GM18858 (cell line): ENCODE measurements around the gene FREM1.

Experiments
- ATAC-seq: cut with Tn5 transposase; IDR thresholded peaks from one replicate; pipeline ENCODE4 v1.9.1; 2021; ENCODE audit not compliant: unreplicated experiment

FREM1 gene

DNA sequence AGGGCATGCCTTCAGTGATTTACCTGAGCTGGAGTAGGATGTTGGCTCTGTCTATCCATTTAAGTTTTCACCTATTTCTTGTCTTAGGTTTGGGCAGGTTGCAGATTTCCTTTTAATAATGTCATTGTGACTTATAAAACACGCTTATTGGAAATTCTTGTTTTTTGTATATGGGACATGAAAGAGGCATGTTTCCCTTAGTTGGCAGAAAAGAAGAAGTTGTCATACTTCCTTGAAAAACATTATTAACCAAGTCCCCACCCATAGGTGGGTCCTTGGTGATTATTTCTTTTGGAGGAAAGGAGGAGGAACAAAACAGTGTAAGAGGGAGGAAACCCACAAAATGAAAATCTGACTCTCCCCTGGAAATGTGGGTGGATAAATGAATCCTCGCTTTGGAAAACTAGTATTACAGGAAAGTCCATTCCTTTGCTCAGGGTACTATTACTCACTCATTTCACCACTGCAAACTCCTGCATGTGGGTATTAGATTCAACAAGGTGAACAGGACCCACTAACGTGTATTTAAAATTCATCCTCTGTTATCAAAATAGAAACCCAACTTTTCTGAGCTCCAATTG is 197.0 kb downstream of the FREM1 start:
- ATAC-seq: no peak

DNA sequence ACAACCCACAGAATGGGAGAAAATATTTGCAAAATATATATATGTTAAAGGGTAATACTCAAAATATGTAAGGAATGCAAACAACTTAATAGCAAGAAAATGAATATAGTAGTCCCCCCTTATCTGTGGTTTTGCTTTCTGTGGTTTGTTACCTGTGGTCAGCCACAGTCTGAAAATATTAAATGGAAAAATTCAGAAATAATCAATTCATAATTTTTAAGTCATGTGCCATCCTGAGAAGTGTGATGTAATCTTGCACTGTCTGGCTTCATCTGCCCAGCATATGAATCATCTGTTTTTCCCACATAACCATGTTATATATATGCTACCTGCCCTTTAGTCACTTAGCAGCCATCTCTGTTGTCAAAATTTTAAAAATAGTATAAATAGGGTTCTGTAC is 199.4 kb downstream of the FREM1 start:
- ATAC-seq: no peak

GRCh38 chr9:14706530-14707140 is 203.6 kb downstream of the FREM1 start:
- peak; percentile 72 for ATAC-seq

- no peak for ATAC-seq
Observed at GRCh38 chr9:14705079-14705478, 205.1 kb downstream of the FREM1 start.

- no peak for ATAC-seq
Observed at GRCh38 chr9:14704281-14704680, 205.9 kb downstream of the FREM1 start.

GRCh38 chr9:14702200-14702720 is 208.0 kb downstream of the FREM1 start:
- ATAC-seq: no peak

DNA sequence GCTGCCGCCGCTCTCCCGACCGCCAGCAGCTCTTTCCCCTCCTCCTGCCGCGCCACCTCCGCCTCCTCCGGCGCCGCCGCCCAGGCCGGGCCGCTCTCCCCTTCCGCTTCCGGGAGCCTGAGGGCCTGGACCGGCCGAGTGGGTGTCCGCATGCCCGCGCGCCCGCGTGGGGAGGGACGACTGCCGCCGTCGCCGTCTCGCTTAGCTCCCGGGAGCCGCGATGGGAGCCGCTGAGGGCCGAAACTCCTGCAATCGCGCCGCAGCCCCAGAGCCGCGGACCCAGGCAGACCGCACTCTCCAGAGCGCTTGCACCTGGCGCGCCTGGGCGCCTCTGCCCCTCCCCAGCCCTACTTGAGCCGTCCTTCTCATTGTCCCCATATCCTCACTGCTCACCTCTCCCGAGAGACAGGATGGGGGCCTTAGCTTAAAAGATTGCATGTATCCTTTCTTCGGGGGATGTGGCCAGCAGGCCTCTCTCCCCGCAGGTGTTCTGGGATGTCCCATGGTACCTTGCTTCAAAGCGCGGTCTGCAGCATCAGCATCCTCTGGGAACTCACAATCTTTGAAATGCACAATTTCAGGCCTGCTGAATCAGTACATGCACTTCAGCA is 216.9 kb downstream of the FREM1 start, which contains the start of gene ZDHHC21:
Gene ZDHHC21, minus strand, starts transcription at position 182 of the 611 bp plus-strand sequence. CDS start 19,092 bp downstream, outside the sequence.
- ATAC-seq: peak; percentile 83

DNA sequence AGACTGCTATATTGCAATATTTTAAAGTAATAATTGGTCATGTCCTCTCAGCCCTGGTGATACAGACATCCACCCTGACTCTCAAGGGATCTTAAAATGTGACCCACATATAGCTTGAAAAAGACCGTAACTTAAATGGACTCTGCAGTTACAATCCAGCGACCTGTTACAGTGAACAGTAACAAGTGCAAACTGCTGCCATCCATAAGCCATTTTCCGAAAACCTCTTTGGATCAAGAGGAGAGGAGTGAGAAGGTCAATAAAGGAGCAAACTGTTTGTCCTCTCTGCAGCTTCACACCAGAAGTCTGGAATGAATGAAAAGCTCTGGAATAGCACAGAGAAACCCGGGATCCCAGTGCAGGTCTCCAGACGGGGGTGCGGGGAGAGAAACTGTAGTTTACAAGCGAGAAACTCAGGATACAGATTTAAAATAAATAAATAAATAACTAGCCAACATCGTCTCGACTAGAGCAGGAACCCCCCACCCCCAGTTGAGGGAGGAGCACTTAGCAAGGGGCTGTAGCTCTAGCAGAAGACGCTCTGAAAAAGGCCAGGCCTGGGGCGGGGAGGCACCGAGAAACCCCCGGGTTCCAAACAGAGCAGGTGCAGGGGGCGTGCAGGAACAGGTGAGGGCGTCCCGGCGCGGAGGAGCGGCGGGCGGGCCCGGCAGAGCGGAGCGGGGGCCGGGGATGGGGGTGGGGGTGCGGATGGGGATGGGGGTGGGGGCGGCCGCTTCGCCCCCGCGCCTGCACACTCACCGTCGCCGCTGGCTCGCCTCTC is 217.6 kb downstream of the FREM1 start:
- ATAC-seq: peak; percentile 40

GRCh38 chr9:14690948-14691730 is 219.1 kb downstream of the FREM1 start:
- ATAC-seq: no peak

- ATAC-seq: no peak
Observed at GRCh38 chr9:14687042-14687719, 223.0 kb downstream of the FREM1 start.

DNA sequence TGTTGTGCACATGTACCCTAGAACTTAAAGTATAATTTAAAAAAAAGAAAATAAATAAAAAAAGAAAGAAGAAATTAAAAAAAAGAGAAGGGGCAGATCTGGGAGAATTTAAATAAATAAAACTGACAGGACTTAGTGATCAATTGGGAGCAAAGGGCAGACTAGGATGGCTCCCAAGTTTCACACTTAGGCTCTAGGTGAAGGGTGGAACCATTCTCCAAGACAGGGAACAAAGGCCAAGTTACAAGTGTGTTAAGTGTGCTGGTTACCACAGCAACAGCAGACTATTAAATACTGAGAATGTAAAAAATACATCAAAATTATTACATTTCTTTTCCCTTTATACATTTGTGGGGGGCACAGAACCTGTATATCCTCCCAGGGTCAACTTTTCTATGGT is 224.1 kb downstream of the FREM1 start:
- no peak for ATAC-seq
